SU-DHL-6 (cell line): Measurements from ENCODE around the gene MIF4GD.

Experiments
- H2AFZ ChIP-seq: fragments of 200-600 bp; sonication (generic); 2 replicates; pipeline ENCODE4 v1.6.1; 2014; ENCODE audit warnings: low read depth, mild to moderate bottlenecking, moderate library complexity, mixed read lengths, antibody characterized with exemption, low read length; ENCODE audit not compliant: severe bottlenecking
- H3F3A ChIP-seq: fragments of 200-600 bp; shearing (Covaris generic); 2 replicates; pipeline ENCODE4 v1.6.0; 2016; ENCODE audit warnings: antibody characterized with exemption, mild to moderate bottlenecking; ENCODE audit not compliant: insufficient read depth
- H3K27ac ChIP-seq: fragments of 200-600 bp; sonication (generic); 2 replicates; pipeline ENCODE4 v1.5.1; 2016; ENCODE audit warnings: low read depth, mild to moderate bottlenecking, low read length, moderate library complexity, mixed read lengths
- H3K27me3 ChIP-seq: fragments of 200-600 bp; sonication (generic), shearing (Covaris generic); 2 replicates; pipeline ENCODE4 v1.6.0; 2014; ENCODE audit warnings: mild to moderate bottlenecking, low read length
- H3K36me3 ChIP-seq: fragments of 200-600 bp; sonication (generic); 2 replicates; pipeline ENCODE4 v1.6.1; 2014; ENCODE audit warnings: mild to moderate bottlenecking, low read length, mixed read lengths
- H3K4me2 ChIP-seq: fragments of 300-600, 200-600 bp; shearing (Covaris generic), sonication (generic); 2 replicates; pipeline ENCODE4 v1.6.0; 2014; ENCODE audit warnings: low read length, low read depth, mild to moderate bottlenecking; ENCODE audit not compliant: poor library complexity, severe bottlenecking
- H3K4me3 ChIP-seq: fragments of 200-600 bp; sonication (generic); 2 replicates; pipeline ENCODE4 v1.5.1; 2014; ENCODE audit warnings: antibody characterized with exemption, low read length, mild to moderate bottlenecking, mixed read lengths; ENCODE audit not compliant: insufficient read depth, poor library complexity, severe bottlenecking
- H3K79me2 ChIP-seq: fragments of 200-600 bp; sonication (generic); 2 replicates; pipeline ENCODE4 v1.6.1; 2014; ENCODE audit warnings: mild to moderate bottlenecking, low read length, moderate library complexity; ENCODE audit not compliant: insufficient read depth
- H3K9ac ChIP-seq: fragments of 200-600 bp; sonication (generic); 2 replicates; pipeline ENCODE4 v1.7.0; 2014; ENCODE audit warnings: mild to moderate bottlenecking, low read length
- H3K9me2 ChIP-seq: fragments of 200-600 bp; sonication (generic); replicated peaks from 2 replicates; pipeline ENCODE4 v1.6.1; 2014; ENCODE audit warnings: low read length; ENCODE audit not compliant: insufficient read depth
- H3K9me3 ChIP-seq: fragments of 200-600 bp; sonication (generic); 2 replicates; pipeline ENCODE4 v1.6.1; 2014; ENCODE audit warnings: low read length, mixed read lengths; ENCODE audit not compliant: insufficient read depth
- H4K20me1 ChIP-seq: fragments of 200-600 bp; sonication (generic); 2 replicates; pipeline ENCODE4 v1.6.1; 2014; ENCODE audit warnings: low read depth, mild to moderate bottlenecking, antibody characterized with exemption, low read length, moderate library complexity, mixed read lengths
- EZH2phosphoT487 ChIP-seq: fragments of 200-600 bp; sonication (generic), shearing (Covaris generic); conservative IDR thresholded peaks from 2 replicates; pipeline ENCODE4 v1.6.1; 2018; ENCODE audit warnings: mild to moderate bottlenecking, antibody characterized with exemption, low read length, moderate library complexity, mixed read lengths
- TF ChIP-seq, protein P1 (sequence below): fragments of 200-600 bp; sonication (generic); IDR thresholded peaks from one replicate; pipeline ENCODE4 v1.5.1; 2017; ENCODE audit warnings: antibody characterized with exemption, mild to moderate bottlenecking, low read length, moderate library complexity; ENCODE audit not compliant: insufficient read depth, poor library complexity, severe bottlenecking

Gene MIF4GD

DNA sequence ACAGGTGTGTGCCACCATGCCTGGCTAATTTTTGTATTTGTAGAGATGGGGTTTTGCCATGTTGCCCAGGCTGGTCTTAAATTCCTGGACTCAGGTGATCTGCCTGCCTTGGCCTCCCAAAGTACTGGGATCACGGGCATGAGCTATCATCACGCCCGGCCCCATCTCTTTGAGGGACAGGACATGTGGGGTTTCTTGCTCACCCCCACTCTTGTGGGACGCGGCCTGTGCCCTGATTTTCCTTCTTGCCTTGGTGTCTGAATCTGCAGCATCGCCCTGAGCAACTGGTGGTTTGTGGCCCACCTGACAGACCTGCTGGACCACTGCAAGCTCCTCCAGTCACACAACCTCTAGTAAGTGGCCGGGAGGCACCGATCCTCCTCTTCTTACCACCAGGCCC is 40.0 kb downstream of the MIF4GD start:
- Histone ChIP-seq H3K27ac (no peak overlapping the region), H3K27me3 (no peaks in the 10 kb centered on the region), H3F3A (no peaks in the 10 kb centered on the region), H3K79me2 (no peaks in the 10 kb centered on the region), H3K9me3 (no peaks in the 10 kb centered on the region), H3K4me2 (no peak overlapping the region), H3K4me3 (no peak overlapping the region), H2AFZ (no peak overlapping the region), H4K20me1 (no peaks in the 10 kb centered on the region), H3K9ac (no peak overlapping the region), H3K36me3 (peaks cover 12% of the 10 kb centered on the region; the same call in 1 of the 2 replicates), H3K9me2 (no peaks in the 10 kb centered on the region)
- no peak for TF ChIP-seq EZH2phosphoT487
- TF ChIP-seq, protein P1, sequence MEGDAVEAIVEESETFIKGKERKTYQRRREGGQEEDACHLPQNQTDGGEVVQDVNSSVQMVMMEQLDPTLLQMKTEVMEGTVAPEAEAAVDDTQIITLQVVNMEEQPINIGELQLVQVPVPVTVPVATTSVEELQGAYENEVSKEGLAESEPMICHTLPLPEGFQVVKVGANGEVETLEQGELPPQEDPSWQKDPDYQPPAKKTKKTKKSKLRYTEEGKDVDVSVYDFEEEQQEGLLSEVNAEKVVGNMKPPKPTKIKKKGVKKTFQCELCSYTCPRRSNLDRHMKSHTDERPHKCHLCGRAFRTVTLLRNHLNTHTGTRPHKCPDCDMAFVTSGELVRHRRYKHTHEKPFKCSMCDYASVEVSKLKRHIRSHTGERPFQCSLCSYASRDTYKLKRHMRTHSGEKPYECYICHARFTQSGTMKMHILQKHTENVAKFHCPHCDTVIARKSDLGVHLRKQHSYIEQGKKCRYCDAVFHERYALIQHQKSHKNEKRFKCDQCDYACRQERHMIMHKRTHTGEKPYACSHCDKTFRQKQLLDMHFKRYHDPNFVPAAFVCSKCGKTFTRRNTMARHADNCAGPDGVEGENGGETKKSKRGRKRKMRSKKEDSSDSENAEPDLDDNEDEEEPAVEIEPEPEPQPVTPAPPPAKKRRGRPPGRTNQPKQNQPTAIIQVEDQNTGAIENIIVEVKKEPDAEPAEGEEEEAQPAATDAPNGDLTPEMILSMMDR: no peak

DNA sequence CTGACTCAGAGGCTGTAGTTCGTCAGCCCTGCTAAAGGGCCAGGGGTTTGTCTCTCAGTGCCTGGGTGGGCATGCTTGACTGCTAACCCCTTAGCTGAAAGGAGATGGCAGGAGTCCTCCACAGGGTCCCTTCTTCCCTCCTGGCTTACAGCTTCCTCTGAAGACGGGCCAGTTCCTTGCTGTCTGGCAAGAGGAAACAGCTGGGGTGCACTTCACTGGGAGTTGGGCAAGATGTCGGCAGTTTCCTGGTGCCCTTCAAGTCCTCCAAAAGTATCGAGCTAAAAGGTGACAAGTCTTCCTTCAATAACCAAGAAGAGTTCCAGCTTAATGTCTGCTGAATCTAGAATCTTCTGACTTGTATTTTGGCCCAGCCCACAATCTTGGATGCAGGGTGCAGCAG is 42.2 kb downstream of the MIF4GD start:
- no peak for TF ChIP-seq EZH2phosphoT487
- TF ChIP-seq, protein P1: no peak
- Histone ChIP-seq H3K9ac (no peak overlapping the region), H3K9me2 (no peaks in the 10 kb centered on the region), H3K9me3 (no peaks in the 10 kb centered on the region), H3K4me2 (no peak overlapping the region), H3K27ac (no peak overlapping the region), H3K36me3 (peaks cover 8% of the 10 kb centered on the region; the same call in 1 of the 2 replicates), H3F3A (no peaks in the 10 kb centered on the region), H2AFZ (no peak overlapping the region), H4K20me1 (no peaks in the 10 kb centered on the region), H3K27me3 (no peaks in the 10 kb centered on the region), H3K4me3 (no peak overlapping the region), H3K79me2 (no peaks in the 10 kb centered on the region)

DNA sequence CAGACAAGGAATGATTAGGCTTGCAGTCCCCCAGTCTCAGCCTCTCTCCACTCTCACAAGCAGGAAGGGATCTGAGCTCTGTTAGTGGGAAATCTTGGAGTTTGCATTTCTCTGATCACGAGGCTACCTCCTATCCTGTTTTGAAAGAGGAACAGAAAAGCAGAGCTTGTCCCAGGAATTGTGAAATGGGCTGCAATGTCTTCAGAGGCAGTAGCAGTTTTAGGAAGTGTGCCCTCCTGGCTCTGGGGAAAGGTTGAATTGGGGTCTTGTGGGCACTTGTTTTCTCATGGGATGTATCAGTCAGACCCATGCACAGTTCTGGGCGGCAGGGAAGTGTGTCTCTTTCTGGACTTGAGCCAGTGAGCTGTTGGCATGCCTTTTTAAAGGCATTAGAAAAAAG is 42.7 kb downstream of the MIF4GD start:
- Histone ChIP-seq H3K4me3 (no peak overlapping the region), H3K4me2 (no peak overlapping the region), H2AFZ (no peak overlapping the region), H3K79me2 (no peaks in the 10 kb centered on the region), H4K20me1 (no peaks in the 10 kb centered on the region), H3K9me2 (no peaks in the 10 kb centered on the region), H3K36me3 (peaks cover 8% of the 10 kb centered on the region; the same call in 1 of the 2 replicates), H3K9ac (no peak overlapping the region), H3K27me3 (no peaks in the 10 kb centered on the region), H3F3A (no peaks in the 10 kb centered on the region), H3K27ac (no peak overlapping the region), H3K9me3 (no peaks in the 10 kb centered on the region)
- TF ChIP-seq EZH2phosphoT487: no peak
- TF ChIP-seq, protein P1: no peak

DNA sequence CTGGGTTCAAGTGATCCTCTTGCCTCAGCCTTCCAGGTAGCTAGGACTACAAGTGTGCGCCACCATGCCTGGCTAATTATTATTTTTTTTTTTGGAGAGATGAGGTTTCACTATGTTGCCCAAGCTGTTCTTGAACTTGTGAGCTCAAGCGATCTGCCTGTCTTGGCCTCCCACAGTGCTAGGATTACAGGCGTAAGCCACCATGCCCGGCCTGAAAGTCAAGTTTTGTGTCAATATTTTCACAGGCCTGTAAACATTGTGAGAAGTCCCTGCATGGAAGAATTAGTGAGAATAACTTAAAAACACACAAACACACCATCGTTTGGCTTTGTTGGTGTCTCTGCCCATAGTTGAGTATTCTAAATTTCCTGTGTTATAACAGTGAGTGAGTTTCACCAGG is 43.3 kb downstream of the MIF4GD start:
- no peaks in the 10 kb centered on the region for H4K20me1 ChIP-seq
- H3K27ac ChIP-seq: no peak overlapping the region
- H3K79me2 ChIP-seq: no peaks in the 10 kb centered on the region
- no peak overlapping the region for H3K9ac ChIP-seq
- no peak overlapping the region for H2AFZ ChIP-seq
- no peak for TF ChIP-seq EZH2phosphoT487
- TF ChIP-seq, protein P1: no peak
- no peaks in the 10 kb centered on the region for H3K27me3 ChIP-seq
- H3K4me2 ChIP-seq: no peak overlapping the region
- H3K9me3 ChIP-seq: no peaks in the 10 kb centered on the region
- no peaks in the 10 kb centered on the region for H3F3A ChIP-seq
- no peak overlapping the region for H3K4me3 ChIP-seq
- no peaks in the 10 kb centered on the region for H3K9me2 ChIP-seq
- H3K36me3 ChIP-seq: peaks cover 8% of the 10 kb centered on the region; the same call in 1 of the 2 replicates
